Effector CD8-positive, alpha-beta T cell (primary cell): Measurements from ENCODE around the gene SIPA1L2.

Source experiments
- DNase-seq: peaks from one replicate; lab custom pipeline; 2025; lab: John Stamatoyannopoulos, UW

SIPA1L2 gene

DNA sequence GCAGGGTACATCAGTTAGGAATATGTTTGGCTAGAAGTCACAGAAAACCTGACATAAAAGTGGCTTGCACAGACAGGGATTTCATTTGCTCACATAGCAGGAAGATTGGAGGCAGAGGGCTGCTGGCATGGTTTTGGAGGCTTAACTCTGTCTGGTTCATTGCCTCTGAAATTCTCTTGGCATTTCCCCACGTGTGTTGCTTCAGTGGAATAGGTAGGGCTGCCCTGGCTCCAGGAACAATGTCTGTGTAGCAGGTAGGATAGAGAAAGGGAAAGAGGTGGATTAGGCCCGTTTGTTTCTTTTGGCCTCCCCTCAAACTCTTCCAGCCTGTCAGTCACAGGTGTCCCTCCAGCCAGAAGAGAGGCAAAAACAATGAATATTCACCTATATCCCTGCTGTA is 20.5 kb upstream of the SIPA1L2 start:
- no peak for DNase-seq

DNA sequence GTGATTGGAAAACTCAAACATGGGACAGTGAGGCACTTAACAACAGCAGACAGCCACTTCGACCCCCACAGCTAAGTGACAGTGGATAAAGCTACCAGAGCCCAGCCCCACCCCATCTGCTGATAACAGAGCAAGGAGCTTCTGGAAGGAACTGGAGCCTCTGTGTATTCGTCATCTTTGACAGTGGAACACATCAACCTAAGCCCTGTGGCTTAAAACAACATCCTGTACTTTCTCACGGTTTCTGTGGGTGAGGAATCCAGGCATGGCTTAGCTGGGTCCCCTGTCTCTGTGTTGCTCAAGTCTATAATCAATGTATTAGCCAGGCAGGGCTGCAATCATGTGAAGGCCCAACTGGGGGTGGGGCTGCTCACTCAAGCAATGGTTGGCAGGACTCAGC is 18.4 kb upstream of the SIPA1L2 start:
- no peak for DNase-seq

DNA sequence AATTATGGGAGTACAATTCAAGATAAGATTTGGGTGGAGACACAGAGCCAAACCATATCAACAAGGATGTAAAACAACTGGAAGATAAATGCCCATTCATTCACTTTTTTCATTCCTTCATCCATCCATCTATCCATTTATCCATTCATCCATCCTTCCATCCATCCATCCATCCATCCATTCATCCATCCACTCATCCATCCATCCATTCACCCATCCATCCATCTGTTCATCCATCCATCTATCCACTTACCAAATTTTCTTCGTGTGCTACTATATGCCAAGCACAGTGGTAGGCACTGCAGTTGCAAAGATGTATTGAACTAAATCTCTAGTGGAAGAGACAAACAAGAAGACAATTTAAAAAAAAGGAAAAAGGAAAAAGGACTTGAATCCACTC is 14.3 kb upstream of the SIPA1L2 start:
- no peak for DNase-seq

DNA sequence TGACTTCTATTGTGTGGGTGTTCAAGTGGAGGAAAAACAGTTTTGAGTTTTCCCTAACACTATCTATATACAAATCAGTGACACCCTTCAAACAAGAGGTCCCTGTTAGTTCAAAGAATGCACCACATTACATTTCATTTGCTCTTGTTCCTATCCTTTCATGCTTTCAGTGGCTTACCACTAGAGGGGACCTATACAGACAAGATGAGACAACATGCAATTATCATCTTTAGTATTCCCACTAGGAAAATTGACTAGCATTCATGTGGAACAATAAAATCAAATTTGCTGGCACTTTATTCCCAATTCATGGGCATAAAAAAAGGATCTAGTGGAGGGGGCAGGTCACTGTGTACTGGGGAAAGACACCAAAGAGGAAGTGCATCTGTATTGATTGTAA is 13.3 kb upstream of the SIPA1L2 start:
- DNase-seq, result no peak

DNA sequence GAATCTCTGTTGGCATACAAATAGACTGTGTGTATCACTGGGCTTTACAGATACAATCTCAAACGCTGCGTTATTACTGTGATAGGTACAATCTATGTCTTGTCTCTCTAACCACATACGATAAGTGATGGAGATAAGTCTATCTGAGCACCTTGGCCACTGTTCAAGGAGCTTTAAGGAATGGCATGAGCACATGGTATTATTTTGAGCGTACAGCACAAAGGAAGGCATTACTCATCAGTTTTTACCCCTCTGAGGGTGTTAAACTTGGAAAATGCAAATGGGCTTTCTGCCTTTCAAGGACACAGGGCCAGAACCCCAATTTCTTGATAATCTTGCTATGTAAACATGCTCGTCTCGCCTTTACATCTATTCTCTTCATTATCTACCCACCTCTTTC is 11.6 kb upstream of the SIPA1L2 start:
- no peak for DNase-seq

DNA sequence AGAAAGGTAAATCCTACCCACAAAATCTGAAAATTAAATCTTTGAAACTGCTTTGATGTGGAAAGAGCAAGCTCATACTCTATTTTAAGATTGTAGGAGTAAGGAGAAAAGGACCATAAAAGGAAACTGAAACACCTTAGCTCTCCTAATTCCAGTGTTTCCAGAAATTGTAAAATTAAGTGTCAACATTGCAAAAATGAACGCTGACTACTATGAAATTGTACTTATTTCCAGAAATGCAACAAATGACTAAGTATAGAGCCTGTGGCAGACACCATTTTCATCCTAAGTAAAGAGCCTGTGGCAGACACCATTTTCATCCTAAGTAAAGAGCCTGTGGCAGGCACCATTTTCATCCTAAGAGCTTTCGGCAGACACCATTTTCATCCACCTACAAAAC is 6.9 kb upstream of the SIPA1L2 start:
- DNase-seq, result no peak

DNA sequence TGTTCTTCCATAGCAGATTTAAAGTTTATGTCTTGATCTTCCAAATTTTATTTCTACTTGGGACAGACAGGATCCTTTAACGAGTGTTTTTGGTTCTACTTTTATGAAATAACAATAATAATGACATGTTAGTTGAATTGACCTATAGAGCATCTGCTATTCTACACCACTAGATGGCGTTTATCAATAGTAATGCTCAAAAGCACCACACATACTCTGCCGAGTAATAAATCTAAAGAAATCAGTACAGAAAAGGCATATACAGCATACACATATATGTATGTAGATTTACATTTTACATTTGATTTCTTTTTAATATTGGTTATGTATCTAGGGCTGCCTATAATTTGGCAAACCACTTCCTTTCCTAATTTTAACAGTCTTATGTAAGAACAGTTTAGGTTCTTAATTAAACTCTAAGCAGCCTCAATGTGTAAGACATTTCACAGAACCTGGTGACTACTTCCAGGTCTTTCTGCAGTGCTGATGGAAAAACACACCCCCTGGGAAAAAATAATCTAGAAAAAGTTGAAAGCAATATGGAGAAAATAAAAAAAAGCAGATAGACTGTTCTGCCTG is 5.9 kb upstream of the SIPA1L2 start:
- DNase-seq, result no peak

DNA sequence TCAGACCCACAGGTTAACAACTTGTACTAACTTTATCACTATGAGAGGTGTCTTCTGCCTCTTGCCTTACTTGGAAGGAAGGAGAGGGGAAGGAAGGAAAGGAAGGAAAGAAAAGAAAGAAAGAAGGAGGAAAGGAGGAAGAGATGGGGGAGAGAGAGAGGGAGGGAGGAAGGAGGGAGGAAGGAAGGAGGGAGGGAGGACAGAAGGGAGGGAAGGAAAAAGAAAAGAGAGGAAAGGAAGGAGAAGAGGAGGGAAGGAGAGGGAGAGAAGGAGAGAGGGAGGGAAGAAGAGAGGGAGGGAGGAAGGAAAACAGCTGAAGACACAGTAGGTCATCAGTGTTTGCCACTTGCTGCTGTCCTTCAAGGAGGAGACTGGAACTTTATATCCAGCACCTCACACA is 5.3 kb upstream of the SIPA1L2 start:
- DNase-seq, result no peak

DNA sequence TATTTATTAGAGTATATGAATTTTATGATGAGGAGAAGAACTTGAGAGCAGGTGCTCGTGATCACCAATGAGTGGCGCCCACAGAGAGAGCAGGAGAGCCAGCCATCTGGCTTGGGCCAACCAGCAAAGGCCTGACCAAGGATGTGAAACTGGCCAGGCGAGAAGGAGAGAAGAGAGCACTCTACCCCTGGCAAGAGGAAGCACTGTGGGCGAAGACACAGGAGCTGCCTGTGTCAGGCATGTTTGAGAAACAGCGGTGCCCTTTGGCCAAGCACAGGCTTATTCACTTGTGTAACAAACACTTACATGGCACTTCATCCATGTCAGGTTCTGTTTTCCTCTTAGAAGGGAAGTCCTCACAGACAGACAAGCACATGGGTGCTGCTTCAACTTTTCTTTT is 4.2 kb upstream of the SIPA1L2 start:
- no peak for DNase-seq

DNA sequence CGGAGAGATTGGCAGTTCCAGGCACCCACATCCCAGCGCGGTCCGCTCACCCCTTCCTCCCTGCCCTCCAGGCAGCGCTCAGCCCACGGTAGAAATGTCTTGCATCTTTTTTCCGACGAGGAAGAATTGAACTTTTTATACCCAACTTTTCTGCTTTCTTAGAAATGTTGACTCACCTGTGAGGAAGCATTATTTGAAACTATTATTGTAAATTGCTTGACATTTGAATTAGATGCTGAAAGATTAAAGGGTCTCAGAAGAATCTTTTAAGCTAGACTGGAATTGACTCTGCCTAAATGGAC is 912 bp upstream of the SIPA1L2 start:
- DNase-seq, result no peak

DNA sequence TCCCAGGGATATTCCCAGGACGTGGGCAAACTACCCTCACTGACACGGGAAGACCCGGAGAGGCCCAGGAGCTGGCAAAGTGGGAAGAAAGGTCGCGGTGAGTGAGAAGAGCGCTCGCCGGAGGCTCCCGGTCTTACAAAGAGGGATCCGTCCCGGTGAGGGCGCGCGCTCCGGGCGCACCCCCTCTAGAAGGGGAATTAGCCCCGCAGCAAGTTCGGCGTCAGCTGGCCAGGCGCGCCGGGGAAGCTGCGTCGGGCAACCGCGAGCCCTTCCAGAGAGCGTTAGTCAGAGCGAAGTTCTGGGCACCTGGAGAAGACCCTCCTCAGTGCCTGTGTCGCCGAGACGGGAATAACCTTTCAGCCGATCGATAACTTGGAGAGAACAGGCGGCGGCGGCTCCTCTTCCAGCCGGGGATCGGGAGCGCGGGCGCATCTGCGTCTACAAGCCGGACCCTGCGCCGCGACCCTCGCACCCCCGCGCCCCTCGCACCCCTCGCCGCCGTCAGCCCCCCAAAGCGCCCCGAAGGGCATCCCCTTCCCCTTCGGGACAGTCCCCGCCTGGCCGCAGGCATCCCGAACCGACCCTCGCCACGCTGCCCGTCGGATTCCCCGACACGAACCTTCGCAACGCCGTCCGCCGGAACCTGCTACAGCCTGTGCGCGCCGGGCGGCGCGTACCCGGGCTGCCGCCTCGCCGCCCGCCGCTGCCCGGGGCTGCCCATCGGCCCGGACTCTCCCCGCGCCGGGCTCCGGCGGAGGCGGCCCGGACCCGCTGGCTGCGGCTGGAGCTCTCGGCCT is 485 bp downstream of the SIPA1L2 start:
- no peak for DNase-seq

DNA sequence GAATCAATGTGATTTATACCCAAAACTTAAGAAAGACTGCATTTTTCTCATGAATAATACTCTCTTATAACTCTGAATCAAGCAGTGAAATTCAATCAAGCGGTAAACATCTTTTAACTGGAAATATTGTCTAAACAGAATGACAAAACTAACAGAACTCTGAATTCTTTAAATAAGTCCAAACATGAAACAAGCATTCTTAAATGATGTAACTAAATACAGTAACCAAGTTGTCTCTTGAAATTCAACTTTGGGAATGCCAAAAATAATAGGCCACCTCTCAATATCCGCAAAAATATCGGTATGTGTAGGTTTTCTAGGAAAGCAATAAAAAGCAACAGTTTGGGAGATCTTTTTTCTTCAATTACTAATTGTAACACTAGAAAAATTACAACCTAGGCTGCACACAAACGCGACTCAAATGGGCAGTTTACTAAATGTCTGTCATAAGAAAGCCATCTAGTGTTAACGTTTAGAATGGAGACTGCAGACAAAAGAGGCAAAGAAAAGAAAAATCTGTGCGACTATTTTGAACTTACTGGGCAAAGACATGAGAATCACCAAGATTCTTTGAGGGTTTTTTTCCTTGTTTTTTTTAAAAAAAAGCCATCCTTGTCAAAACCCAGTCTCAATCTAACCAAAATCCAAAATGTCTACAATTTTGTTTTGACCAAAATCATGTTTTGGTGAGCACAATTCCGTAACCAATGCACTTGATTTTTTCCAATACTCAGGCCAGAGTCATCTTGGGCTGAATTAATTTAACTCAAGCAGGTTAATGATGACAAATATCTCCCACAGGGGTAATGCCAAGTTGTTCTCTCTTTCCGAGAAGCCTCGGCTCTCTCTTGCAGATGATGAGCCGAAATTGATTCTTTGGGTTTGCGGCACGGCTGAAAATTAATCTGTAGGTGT is 1.3 kb downstream of the SIPA1L2 start:
- no peak for DNase-seq

DNA sequence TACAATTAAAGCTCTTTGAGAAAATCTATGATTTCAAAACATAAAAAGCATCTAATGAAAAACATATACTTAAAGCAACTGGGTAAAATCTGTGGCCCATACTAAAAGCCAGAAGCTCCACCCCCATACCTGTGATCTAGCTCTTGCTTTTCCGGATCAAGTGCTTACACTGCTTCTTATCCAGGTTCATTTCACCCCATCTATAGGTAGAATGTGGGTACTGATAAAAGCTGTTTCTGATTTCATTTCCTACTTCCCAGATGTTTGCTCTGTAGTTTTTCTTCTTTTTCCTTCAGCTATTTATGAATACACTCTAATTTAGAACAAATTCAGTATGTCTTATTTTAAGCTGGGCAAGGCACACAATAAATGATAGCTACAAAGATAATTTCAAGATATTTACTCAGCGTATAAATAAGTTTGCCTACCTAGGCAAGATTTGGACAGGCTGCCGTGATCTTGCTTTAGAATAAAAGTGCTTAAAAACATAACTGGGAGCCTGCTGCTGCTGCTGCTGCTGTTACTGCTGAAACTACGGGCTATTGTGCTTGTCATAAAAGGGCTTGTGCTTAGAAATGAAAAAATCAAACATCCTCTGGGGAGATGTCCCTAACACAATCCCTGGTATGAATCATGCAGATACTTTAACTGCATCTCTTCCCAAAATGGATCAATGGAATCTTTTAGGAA is 2.1 kb downstream of the SIPA1L2 start:
- no peak for DNase-seq

DNA sequence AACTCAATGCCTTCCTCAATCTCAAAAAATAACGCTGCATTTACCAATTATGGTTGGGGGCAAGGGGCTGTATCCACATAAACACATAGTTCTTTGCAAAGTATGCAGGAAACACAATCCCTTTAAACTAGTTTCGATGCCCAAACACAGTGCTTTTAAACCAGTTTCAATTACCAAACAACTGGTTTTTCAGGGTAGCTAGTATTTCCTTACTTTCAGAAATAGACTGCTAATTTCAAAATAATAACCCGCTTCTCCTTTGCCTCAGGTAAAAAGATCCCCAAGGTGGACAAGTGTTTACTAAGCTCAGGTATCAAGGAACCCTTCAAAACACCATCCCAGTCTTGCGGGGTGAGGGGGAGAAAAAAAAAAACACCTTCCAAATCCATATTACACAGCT is 2.8 kb downstream of the SIPA1L2 start:
- DNase-seq, result no peak

DNA sequence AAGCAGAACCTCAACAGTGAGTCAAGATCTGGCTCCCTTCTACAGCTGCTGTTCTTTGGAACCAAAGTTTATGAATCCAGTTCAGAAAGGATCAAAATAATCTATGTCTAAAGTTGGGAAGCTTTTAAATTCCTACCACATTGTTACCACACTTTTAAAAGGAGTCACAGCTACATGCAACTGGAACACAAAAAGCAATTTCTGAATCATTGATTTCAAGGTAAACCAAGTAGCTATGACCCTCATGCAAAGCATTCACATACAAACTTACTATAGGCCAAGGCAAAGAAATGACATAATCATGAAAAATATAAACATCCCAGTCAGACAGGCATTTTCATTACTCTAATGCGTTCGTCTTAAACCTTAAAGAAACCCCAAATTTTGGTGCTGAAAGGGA is 3.5 kb downstream of the SIPA1L2 start:
- no peak for DNase-seq

DNA sequence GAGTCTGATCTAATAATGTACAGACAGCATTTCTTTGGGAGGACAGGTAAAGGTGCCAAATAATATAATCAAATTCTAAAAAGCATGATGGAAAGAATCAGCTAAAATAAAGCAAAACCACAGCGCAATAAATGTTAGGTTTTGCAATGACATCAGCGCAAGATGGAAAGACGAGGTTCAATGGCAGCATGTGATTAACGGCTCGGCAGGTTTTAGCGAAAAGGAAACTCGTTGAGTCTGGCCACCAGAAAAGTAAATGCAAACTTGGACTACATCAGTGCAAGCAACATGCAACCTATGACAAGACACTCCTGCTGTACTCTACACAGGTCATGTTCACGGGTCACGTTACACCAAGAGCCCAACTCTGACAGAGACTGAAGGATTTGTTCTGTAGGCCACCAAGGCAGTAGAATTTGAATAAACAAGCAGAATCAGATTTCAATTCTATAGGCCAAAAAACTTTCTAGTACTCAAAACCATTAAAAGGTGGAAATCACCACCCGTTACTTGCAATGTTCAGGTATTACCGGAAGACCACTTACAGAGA is 4.5 kb downstream of the SIPA1L2 start:
- DNase-seq, result no peak

DNA sequence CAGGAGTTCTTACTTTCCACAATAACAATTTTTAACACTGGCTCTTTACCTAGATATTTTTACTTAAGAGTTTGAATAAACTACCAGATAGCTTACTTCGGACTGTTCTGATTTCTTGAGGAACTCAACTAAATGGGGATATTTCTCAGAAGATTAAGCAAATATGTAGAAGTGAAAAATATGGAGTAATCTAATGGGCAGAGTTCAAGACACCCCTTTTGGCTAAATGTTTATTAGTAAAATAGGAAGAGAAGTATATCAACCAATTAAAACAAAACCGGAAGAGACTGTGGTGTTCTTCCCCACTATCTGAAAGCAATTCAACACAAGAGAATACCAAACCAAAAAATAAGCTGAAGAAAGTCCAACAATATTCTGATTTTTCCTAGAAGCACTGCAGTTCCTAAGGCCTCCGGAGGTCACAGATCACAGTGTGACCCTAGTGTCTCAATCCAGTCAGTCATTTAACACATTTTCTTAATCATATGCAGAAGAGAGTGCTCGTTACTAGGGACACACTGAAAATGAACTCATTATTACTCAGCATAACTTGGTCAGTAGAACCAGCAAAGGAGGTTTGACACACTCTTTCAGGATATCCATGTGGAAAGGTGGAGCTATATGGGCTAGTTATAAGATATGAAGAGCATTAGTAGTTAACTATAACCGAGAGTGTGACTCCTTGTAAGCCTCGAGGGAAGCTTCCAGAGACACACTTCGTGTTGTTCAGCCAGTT is 5.2 kb downstream of the SIPA1L2 start:
- no peak for DNase-seq

DNA sequence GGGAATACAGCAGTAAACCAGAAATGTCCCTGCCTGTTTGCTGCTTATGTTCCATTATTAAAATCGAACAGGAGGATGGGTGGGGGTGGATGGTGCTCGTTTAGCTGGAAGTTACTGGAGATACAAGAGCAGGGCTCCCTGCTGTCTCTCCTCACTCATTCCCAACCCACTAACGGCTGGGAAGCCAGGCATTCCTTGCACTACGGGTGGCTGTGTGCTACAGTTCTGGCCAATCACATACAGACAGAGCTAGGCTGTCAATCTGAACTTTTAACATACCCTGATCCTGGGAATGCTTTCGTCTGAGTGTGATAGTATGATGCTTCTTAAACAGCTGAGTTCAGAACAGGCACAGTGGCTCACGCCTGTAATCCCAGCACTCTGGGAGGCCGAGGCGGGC is 7.0 kb downstream of the SIPA1L2 start:
- DNase-seq, result no peak

DNA sequence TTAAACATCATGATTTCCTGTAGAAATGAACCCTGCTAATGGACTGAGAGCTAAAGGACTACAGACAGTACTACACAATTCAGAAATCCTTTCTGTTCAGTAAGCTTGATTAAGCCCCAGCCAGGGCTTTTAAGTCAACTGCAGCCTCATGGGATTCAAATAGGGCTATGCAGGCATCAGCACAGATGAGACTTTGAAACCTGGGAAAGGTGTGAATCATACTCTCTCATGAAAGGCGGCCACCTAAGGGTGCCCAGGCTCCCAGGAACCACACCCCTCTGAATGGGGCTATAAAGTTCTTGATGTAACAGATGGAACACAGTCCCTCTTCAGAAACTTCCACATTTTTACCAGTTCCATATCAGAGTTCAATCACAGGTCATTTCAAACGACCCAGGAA is 7.6 kb downstream of the SIPA1L2 start:
- DNase-seq, result no peak

DNA sequence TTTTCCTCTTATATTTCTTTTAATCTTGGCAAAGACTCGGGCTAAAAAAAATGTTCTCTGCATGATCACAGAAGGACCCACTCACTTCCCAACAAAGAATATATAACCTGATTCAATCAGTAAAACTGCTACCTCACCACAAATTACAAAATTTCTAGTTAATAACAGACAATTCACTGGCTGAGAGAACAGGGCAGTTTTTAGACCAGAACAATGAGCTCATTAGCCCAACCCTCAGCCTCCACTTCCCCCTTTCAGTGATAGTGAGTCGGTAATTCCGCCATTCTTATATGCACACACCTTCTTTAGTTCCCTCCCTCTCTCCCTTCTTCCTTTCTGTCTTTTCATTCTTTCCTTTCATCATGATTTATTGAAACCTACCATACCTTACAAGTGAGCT is 8.9 kb downstream of the SIPA1L2 start:
- no peak for DNase-seq

DNA sequence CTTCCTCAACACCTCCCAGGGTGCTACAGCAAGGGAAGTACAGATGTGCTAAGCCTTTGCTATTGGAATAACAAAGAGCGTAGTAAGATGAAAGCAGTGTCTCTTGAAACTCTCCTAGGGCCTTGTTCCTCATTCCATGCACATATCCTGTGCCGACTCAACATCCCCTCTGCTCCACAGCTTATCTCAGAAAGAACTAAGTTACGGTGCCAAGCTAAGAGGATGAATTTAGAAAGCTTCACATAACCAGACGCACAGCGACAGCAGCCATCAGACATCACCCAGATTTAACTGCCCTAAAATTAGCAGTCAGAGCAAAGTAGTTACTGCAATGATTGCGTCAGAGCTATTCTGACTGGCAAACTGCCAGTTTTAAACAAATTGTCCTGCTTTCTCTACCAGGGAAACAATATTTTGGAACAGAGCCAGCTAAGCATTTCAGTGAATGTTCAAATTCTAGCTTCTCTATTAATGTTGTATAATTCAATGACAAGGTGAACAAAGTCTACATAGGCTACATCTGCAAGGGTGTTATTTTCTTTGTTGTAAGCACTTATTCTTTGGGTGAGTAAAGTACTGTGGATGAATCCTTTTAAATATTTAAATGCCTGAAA is 9.5 kb downstream of the SIPA1L2 start:
- DNase-seq, result no peak
